Neural progenitor cell (in vitro differentiated cells): ENCODE measurements around the gene ANAPC16.

Experiments used
- CTCF ChIP-seq: fragments of 200-600 bp; sonication (generic); IDR thresholded peaks from 2 replicates; pipeline ENCODE4 v1.5.1; 2017; ENCODE audit warnings: antibody characterized with exemption, mild to moderate bottlenecking
- EZH2 ChIP-seq: fragments of 200-600 bp; sonication (generic); IDR thresholded peaks from 2 replicates; pipeline ENCODE4 v1.6.1; 2017; ENCODE audit warnings: antibody characterized with exemption, mild to moderate bottlenecking, moderate library complexity

GRCh38 chr10:72234560-72235095 is 18.8 kb downstream of the ANAPC16 start:
- TF ChIP-seq CTCF: no peak
- no peak for TF ChIP-seq EZH2
